HepG2 (cell line): Measurements from ENCODE around the gene PLK3. TPM values are rescaled to one million over a fixed set of nuclear protein-coding genes. Genes with fewer than 3 reads are reported as not detected.

ENCODE experiments used
- AHDC1 ChIP-seq: sonication (generic); formaldehyde crosslinking; IDR thresholded peaks from 2 replicates; pipeline ENCODE4 v1.5.1; 2020; ENCODE audit warnings: mild to moderate bottlenecking, missing genetic modification reagents, borderline replicate concordance
- CBX2 ChIP-seq, 2 experiments: fragments of 200-600 bp in 1 of 2; sonication (generic); formaldehyde crosslinking in 1 of 2; IDR thresholded peaks; 2 replicates each; pipeline versions ENCODE4 v1.7.0 to v1.8.1; 2018 to 2022; ENCODE audit warnings: low read depth in 2 of 2, low read length in 1 of 2, mild to moderate bottlenecking in 1 of 2, missing genetic modification reagents in 1 of 2
- DNMT3B ChIP-seq: conservative IDR thresholded peaks from 2 replicates; pipeline ENCODE4 v1.6.1; 2016; ENCODE audit warnings: missing biosample characterization, control low read depth
- EEA1 ChIP-seq: sonication (generic); formaldehyde crosslinking; IDR thresholded peaks from 2 replicates; pipeline ENCODE4 v1.5.1; 2020; ENCODE audit warnings: mild to moderate bottlenecking, missing genetic modification reagents, borderline replicate concordance
- FUBP1 ChIP-seq: sonication (generic); formaldehyde crosslinking; IDR thresholded peaks from 2 replicates; pipeline ENCODE4 v1.5.1; 2020; ENCODE audit warnings: missing genetic modification reagents, mild to moderate bottlenecking, borderline replicate concordance
- MYC ChIP-seq: sonication (generic); formaldehyde crosslinking; IDR thresholded peaks from 2 replicates; pipeline ENCODE4 v1.9.0; 2021; ENCODE audit warnings: missing genetic modification reagents, borderline replicate concordance
- RORA ChIP-seq: sonication (generic); formaldehyde crosslinking; IDR thresholded peaks from 2 replicates; pipeline ENCODE4 v1.5.0; 2020; ENCODE audit warnings: mild to moderate bottlenecking, missing genetic modification reagents, moderate library complexity
- SMC3 ChIP-seq: IDR thresholded peaks from 2 replicates; pipeline ENCODE4 v1.6.1; 2011; ENCODE audit warnings: low read length, improper control_type of control experiment
- SSRP1 ChIP-seq: IDR thresholded peaks from 2 replicates; pipeline ENCODE4 v1.6.1; 2016; ENCODE audit warnings: control low read depth
- WIZ ChIP-seq: sonication (generic); formaldehyde crosslinking; IDR thresholded peaks from 2 replicates; pipeline ENCODE4 v1.5.1; 2020; ENCODE audit warnings: mild to moderate bottlenecking, missing genetic modification reagents
- ZFY ChIP-seq: sonication (generic); formaldehyde crosslinking; IDR thresholded peaks from 2 replicates; pipeline ENCODE4 v1.4.0; 2020; ENCODE audit warnings: missing genetic modification reagents
- ZNF530 ChIP-seq: sonication (generic); formaldehyde crosslinking; IDR thresholded peaks from 2 replicates; pipeline ENCODE4 v1.5.0; 2020; ENCODE audit warnings: low read depth, mild to moderate bottlenecking, missing genetic modification reagents
- polyA plus RNA-seq, 8 experiments: library from polyadenylated mRNA; depleted of rRNA in 3 of 8; stranded (reverse) in 7 of 8; unstranded in 1 of 8; fragments of >200 nt; fragmentation: Illumina TruSeq in 4 of 8; extraction: Trizol in 4 of 8; gene quantifications; 2 replicates each; pipeline versions ENCODE4 v1.2.1 to v1.2.3, GENCODE V29; 2011 to 2016; ENCODE audit warnings: low read depth in 4 of 8, missing spikeins in 1 of 8, mixed read lengths in 1 of 8; ENCODE audit not compliant: insufficient read depth in 1 of 8
- total RNA-seq, 5 experiments: library from RNA; depleted of rRNA; stranded (reverse); fragments of >200 nt; fragmentation: Illumina TruSeq; extraction: Trizol; gene quantifications; 2 replicates each; pipeline ENCODE4 v1.2.3, GENCODE V29; 2016; ENCODE audit warnings: low read depth in 1 of 5
- TF ChIP-seq, protein P1 (sequence below): sonication (generic); formaldehyde crosslinking; IDR thresholded peaks from 2 replicates; pipeline ENCODE4 v1.4.0; 2020; ENCODE audit warnings: missing genetic modification reagents
- TF ChIP-seq, protein P2 (sequence below): sonication (generic); formaldehyde crosslinking; IDR thresholded peaks from 2 replicates; pipeline ENCODE4 v1.8.1; 2022; ENCODE audit warnings: low read depth, mild to moderate bottlenecking, missing genetic modification reagents

Gene PLK3
- total and polyA plus RNA-seq, 2 of the 13 experiments (the other 11 are each of a cell fraction or from before 2014, with no cell fraction given): 9.8 to 16.9 TPM

- no peak for TF ChIP-seq SSRP1 (CRISPR knock-in tag)
- TF ChIP-seq AHDC1 (CRISPR knock-in tag): no peak
- TF ChIP-seq EEA1 (CRISPR knock-in tag): no peak
- TF ChIP-seq MYC (CRISPR knock-in tag): peak; percentile 93
- TF ChIP-seq ZNF530 (CRISPR knock-in tag): no peak
- TF ChIP-seq FUBP1 (CRISPR knock-in tag): no peak
- 0 out of 2 replicates have a peak, but pooled peaks have one; percentile 35 for TF ChIP-seq WIZ (CRISPR knock-in tag)
- TF ChIP-seq, protein P1, sequence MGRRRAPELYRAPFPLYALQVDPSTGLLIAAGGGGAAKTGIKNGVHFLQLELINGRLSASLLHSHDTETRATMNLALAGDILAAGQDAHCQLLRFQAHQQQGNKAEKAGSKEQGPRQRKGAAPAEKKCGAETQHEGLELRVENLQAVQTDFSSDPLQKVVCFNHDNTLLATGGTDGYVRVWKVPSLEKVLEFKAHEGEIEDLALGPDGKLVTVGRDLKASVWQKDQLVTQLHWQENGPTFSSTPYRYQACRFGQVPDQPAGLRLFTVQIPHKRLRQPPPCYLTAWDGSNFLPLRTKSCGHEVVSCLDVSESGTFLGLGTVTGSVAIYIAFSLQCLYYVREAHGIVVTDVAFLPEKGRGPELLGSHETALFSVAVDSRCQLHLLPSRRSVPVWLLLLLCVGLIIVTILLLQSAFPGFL (CRISPR knock-in tag): no peak
- TF ChIP-seq RORA: no peak
- peak; percentile 91 for TF ChIP-seq ZFY (CRISPR knock-in tag)
- no peak for TF ChIP-seq SMC3
- TF ChIP-seq, protein P2, sequence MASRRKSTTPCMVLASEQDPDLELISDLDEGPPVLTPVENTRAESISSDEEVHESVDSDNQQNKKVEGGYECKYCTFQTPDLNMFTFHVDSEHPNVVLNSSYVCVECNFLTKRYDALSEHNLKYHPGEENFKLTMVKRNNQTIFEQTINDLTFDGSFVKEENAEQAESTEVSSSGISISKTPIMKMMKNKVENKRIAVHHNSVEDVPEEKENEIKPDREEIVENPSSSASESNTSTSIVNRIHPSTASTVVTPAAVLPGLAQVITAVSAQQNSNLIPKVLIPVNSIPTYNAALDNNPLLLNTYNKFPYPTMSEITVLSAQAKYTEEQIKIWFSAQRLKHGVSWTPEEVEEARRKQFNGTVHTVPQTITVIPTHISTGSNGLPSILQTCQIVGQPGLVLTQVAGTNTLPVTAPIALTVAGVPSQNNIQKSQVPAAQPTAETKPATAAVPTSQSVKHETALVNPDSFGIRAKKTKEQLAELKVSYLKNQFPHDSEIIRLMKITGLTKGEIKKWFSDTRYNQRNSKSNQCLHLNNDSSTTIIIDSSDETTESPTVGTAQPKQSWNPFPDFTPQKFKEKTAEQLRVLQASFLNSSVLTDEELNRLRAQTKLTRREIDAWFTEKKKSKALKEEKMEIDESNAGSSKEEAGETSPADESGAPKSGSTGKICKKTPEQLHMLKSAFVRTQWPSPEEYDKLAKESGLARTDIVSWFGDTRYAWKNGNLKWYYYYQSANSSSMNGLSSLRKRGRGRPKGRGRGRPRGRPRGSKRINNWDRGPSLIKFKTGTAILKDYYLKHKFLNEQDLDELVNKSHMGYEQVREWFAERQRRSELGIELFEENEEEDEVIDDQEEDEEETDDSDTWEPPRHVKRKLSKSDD (CRISPR knock-in tag): no peak
- no peak for TF ChIP-seq CBX2 (IDR thresholded peaks at IDR 0.05; ENCODE audit: low read depth, low read length)
- no peak for TF ChIP-seq CBX2 (CRISPR knock-in tag; IDR thresholded peaks at IDR 0.05; ENCODE audit: low read depth)
- TF ChIP-seq DNMT3B (CRISPR knock-in tag): no peak
Measured at GRCh38 chr1:44784094-44785028, 15.8 kb upstream of the PLK3 start (continued).
